Omental fat pad (tissue), 4 donors: ENCODE data around the gene LY6G5B. TPM values are rescaled to one million over a fixed set of nuclear protein-coding genes. Genes with fewer than 3 reads are reported as not detected.

ENCODE experiments used
- ATAC-seq: fragments of 150-250 bp; one replicate; pipeline ENCODE4 v1.9.1; 2016; ENCODE audit warnings: mild to moderate bottlenecking, moderate library complexity; ENCODE audit not compliant: low FRiP score
- DNase-seq: peaks from one replicate; pipeline ENCODE4 v3.0.0-alpha.2; 2019; ENCODE audit warnings: low spot score
- CTCF ChIP-seq, 3 donors: fragments of 450-650 bp; IDR thresholded peaks; one replicate each; pipeline ENCODE4 v1.5.1; 2016 to 2017; ENCODE audit warnings: antibody characterized with exemption in 3 of 3, mild to moderate bottlenecking in 3 of 3, moderate library complexity in 2 of 3
- total RNA-seq, 4 donors: library from RNA; depleted of rRNA; stranded (reverse); fragments of >200 nt; gene quantifications; one replicate each; pipeline ENCODE4 v1.1.0, GENCODE V29; 2016

Gene LY6G5B
- total RNA-seq, 4 donors from 2014 or later: 7.4 to 16.9 (median 11.3) TPM

DNA sequence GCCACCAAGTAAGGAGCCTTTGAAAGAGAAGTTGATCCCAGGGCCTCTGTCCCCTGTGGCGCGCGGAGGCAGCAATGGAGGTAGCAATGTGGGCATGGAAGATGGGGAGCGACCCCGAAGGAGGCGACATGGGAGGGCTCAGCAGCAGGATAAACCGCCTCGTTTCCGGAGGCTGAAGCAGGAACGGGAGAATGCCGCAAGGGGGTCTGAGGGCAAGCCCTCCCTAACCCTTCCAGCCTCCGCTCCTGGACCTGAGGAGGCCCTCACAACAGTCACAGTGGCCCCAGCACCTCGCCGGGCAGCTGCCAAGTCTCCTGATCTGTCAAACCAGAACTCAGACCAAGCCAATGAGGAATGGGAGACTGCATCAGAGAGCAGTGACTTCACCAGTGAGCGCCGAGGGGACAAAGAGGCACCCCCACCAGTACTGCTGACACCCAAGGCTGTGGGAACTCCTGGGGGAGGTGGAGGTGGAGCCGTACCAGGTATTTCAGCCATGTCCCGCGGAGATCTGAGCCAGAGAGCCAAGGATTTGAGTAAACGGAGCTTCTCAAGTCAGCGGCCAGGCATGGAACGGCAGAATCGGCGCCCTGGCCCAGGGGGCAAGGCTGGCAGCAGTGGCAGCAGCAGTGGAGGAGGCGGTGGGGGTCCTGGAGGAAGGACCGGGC, 37.4 kb upstream of the LY6G5B start:
- ATAC-seq: no peak
- no peak for DNase-seq
- no peak for TF ChIP-seq CTCF (IDR thresholded peaks at IDR 0.05)

DNA sequence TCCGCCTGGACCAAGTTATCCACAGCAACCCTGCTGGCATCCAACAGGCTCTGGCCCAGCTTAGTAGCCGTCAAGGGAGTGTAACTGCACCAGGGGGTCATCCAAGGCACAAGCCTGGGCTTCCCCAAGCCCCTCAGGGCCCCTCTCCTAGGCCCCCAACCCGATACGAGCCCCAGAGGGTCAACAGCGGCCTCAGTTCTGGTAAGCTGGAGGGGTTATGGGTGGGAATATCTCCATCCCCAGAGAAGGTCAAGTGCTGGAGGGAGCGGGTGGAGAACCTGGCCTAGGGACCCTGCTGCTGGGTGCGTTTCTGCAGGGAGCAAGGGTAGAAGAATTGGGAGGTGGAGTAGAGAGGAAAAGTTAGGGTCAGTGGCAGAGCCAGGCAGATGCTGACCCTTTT, 36.3 kb upstream of the LY6G5B start:
- TF ChIP-seq CTCF (IDR thresholded peaks at IDR 0.05): no peak
- ATAC-seq: no peak
- DNase-seq: no peak

DNA sequence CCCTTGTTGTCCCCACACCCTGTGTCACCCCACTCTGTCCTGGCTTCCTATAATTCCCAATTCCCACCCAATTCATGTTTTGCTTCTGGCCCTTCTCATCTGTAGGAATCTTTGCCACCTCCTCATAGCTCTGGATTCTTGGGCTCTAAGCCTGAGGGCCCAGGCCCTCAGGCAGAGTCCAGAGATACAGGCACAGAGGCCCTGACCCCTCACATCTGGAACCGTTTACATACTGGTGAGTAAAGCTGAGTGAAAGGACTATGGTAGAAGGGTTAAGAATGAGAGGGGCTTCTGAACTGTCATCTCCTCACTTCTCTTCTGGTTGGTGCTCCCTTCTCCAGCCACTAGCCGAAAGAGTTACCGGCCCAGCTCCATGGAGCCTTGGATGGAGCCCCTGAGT, 35.6 kb upstream of the LY6G5B start:
- no peak for DNase-seq

DNA sequence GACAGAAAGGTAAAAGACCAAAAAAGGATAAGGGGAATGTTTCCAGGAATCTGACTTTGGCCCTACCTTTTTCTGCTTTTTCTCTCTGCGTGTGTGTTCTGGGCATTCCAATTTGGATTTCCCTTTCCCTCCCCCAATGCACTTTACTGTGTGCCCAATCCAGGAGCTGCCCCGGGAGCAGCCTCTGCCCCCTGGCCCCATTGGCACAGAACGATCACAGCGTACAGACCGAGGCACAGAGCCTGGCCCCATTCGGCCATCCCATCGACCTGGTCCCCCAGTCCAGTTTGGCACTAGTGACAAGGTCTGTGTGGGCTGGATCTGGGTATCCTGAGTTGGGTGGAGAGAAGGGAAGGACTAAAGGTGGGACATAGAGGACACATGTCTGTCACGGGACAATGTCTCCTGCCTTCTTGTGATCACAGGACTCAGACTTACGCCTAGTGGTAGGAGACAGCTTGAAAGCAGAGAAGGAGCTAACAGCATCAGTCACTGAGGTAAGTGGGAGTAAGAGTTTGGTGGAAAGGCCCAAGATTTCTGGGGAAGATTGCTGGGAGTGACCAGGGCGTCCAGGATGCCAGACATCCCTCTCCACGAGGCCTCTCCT, 34.7 kb upstream of the LY6G5B start:
- no peak for TF ChIP-seq CTCF (IDR thresholded peaks at IDR 0.05)
- DNase-seq (no peak), ATAC-seq (no peak)

More for the DNA sequence above, 35.6 kb upstream of the LY6G5B start:
- ATAC-seq: no peak
- TF ChIP-seq CTCF (IDR thresholded peaks at IDR 0.05): no peak

- ATAC-seq: no peak
- no peak for DNase-seq
- no peak for TF ChIP-seq CTCF (IDR thresholded peaks at IDR 0.05)
Measured at GRCh38 chr6:31636698-31637596, 32.8 kb upstream of the LY6G5B start.

DNA sequence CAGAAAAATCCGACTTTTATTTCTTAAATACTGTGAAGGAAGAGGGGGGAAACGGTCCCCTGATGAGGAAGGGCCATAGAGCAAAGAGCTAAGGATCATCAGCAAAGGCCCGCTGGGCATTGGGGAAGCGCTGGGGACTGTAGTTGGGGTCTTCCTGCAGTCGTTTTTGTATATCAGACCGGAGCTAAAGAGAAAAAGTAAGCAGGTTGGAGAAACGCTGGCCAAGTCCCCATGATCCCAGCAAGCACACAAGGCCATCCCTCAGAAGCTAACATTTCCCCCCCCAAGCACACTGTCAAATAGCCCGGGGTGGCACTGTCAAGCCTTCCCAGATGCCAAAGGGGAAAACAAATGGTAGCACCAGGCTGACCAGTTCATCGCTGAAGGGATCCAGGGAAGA, 30.7 kb upstream of the LY6G5B start:
- DNase-seq (no peak), ATAC-seq (no peak)
- TF ChIP-seq CTCF (IDR thresholded peaks at IDR 0.05): no peak
